ENCODE results near the gene ALDH2. TPM values are rescaled to one million over a fixed set of nuclear protein-coding genes. Genes with fewer than 3 reads are reported as not detected.
"Not testable (repeated sequence)": the region's sequence is repeated elsewhere in the genome, so short reads cannot be mapped to it uniquely, and the experiment has no call there.

The ALDH2 gene
- total RNA-seq, 1 donor, result 55.2 TPM

- H3K4me1 ChIP-seq (ENCODE audit: insufficient read depth, low read length), result peaks cover 12% of the 10 kb centered on the region
- H3K4me3 ChIP-seq (ENCODE audit: low read length), result no peak overlapping the region
- no peaks in the 10 kb centered on the region for H3K27me3 ChIP-seq (ENCODE audit: insufficient read depth, low read length)
- no peaks in the 10 kb centered on the region for H3K9me3 ChIP-seq (ENCODE audit: low read depth, low read length)
Observed at GRCh38 chr12:111753144-111753881, 13.4 kb upstream of the ALDH2 start.

GRCh38 chr12:111754671-111755070, 12.1 kb upstream of the ALDH2 start:
- H3K9me3 ChIP-seq (ENCODE audit: low read depth, low read length), result no peaks in the 10 kb centered on the region
- no peaks in the 10 kb centered on the region for H3K27me3 ChIP-seq (ENCODE audit: insufficient read depth, low read length)

GRCh38 chr12:111756196-111756595, 10.5 kb upstream of the ALDH2 start:
- H3K4me3 ChIP-seq (ENCODE audit: low read length), result no peak overlapping the region
- peaks cover 28% of the 10 kb centered on the region for H3K4me1 ChIP-seq (ENCODE audit: insufficient read depth, low read length)
- no peaks in the 10 kb centered on the region for H3K9me3 ChIP-seq (ENCODE audit: low read depth, low read length)
- H3K27me3 ChIP-seq (ENCODE audit: insufficient read depth, low read length), result no peaks in the 10 kb centered on the region

More at GRCh38 chr12:111754671-111755070, 12.1 kb upstream of the ALDH2 start:
- Histone ChIP-seq H3K4me3 (ENCODE audit: low read length) (no peak overlapping the region), H3K4me1 (ENCODE audit: insufficient read depth, low read length) (peaks cover 17% of the 10 kb centered on the region)

GRCh38 chr12:111756681-111757080, 10.1 kb upstream of the ALDH2 start:
- no peaks in the 10 kb centered on the region for H3K27me3 ChIP-seq (ENCODE audit: insufficient read depth, low read length)
- H3K4me1 ChIP-seq (ENCODE audit: insufficient read depth, low read length), result peaks cover 28% of the 10 kb centered on the region
- H3K4me3 ChIP-seq (ENCODE audit: low read length), result no peak overlapping the region
- no peaks in the 10 kb centered on the region for H3K9me3 ChIP-seq (ENCODE audit: low read depth, low read length)

- no peak overlapping the region for H3K4me3 ChIP-seq (ENCODE audit: low read length)
- no peaks in the 10 kb centered on the region for H3K9me3 ChIP-seq (ENCODE audit: low read depth, low read length)
- H3K4me1 ChIP-seq (ENCODE audit: insufficient read depth, low read length), result peaks cover 28% of the 10 kb centered on the region
- H3K27me3 ChIP-seq (ENCODE audit: insufficient read depth, low read length), result no peaks in the 10 kb centered on the region
Observed at GRCh38 chr12:111757361-111758119, 9.2 kb upstream of the ALDH2 start.

- H3K9me3 ChIP-seq (ENCODE audit: low read depth, low read length), result no peaks in the 10 kb centered on the region
Observed at GRCh38 chr12:111758120-111758561, 8.6 kb upstream of the ALDH2 start.

GRCh38 chr12:111759271-111759670, 7.5 kb upstream of the ALDH2 start:
- H3K4me1 ChIP-seq (ENCODE audit: insufficient read depth, low read length), result peaks cover 28% of the 10 kb centered on the region
- no peaks in the 10 kb centered on the region for H3K9me3 ChIP-seq (ENCODE audit: low read depth, low read length)
- no peak overlapping the region for H3K4me3 ChIP-seq (ENCODE audit: low read length)
- no peaks in the 10 kb centered on the region for H3K27me3 ChIP-seq (ENCODE audit: insufficient read depth, low read length)

More at GRCh38 chr12:111758120-111758561, 8.6 kb upstream of the ALDH2 start:
- H3K4me3 ChIP-seq (ENCODE audit: low read length), result no peak overlapping the region
- H3K27me3 ChIP-seq (ENCODE audit: insufficient read depth, low read length), result no peaks in the 10 kb centered on the region
- peaks cover 28% of the 10 kb centered on the region for H3K4me1 ChIP-seq (ENCODE audit: insufficient read depth, low read length)

GRCh38 chr12:111759991-111760390, 6.7 kb upstream of the ALDH2 start:
- Histone ChIP-seq H3K4me3 (ENCODE audit: low read length) (no peak overlapping the region), H3K4me1 (ENCODE audit: insufficient read depth, low read length) (peaks cover 31% of the 10 kb centered on the region), H3K9me3 (ENCODE audit: low read depth, low read length) (no peaks in the 10 kb centered on the region), H3K27me3 (ENCODE audit: insufficient read depth, low read length) (no peaks in the 10 kb centered on the region)

GRCh38 chr12:111761099-111761498, 5.6 kb upstream of the ALDH2 start:
- Histone ChIP-seq H3K4me3 (ENCODE audit: low read length) (no peak overlapping the region), H3K9me3 (ENCODE audit: low read depth, low read length) (no peaks in the 10 kb centered on the region), H3K4me1 (ENCODE audit: insufficient read depth, low read length) (peaks cover 42% of the 10 kb centered on the region), H3K27me3 (ENCODE audit: insufficient read depth, low read length) (no peaks in the 10 kb centered on the region)

- Histone ChIP-seq H3K9me3 (ENCODE audit: low read depth, low read length) (no peaks in the 10 kb centered on the region), H3K4me3 (ENCODE audit: low read length) (no peak overlapping the region), H3K4me1 (ENCODE audit: insufficient read depth, low read length) (peaks cover 48% of the 10 kb centered on the region), H3K27me3 (ENCODE audit: insufficient read depth, low read length) (no peaks in the 10 kb centered on the region)
Observed at GRCh38 chr12:111761706-111762105, 5.0 kb upstream of the ALDH2 start.

- peaks cover 49% of the 10 kb centered on the region for H3K4me1 ChIP-seq (ENCODE audit: insufficient read depth, low read length)
- not testable (repeated sequence) for H3K27me3 ChIP-seq (ENCODE audit: insufficient read depth, low read length); H3K9me3 ChIP-seq (ENCODE audit: low read depth, low read length); H3K4me3 ChIP-seq (ENCODE audit: low read length)
Observed at GRCh38 chr12:111763552-111763951, 3.2 kb upstream of the ALDH2 start.

- Histone ChIP-seq H3K4me3 (ENCODE audit: low read length) (no peak overlapping the region), H3K4me1 (ENCODE audit: insufficient read depth, low read length) (peaks cover 54% of the 10 kb centered on the region), H3K9me3 (ENCODE audit: low read depth, low read length) (no peaks in the 10 kb centered on the region), H3K27me3 (ENCODE audit: insufficient read depth, low read length) (no peaks in the 10 kb centered on the region)
Observed at GRCh38 chr12:111764120-111764821, 2.5 kb upstream of the ALDH2 start.

GRCh38 chr12:111767362-111768158, 827 bp downstream of the ALDH2 start:
- Histone ChIP-seq H3K9me3 (ENCODE audit: low read depth, low read length) (no peaks in the 10 kb centered on the region), H3K27me3 (ENCODE audit: insufficient read depth, low read length) (no peaks in the 10 kb centered on the region), H3K4me1 (ENCODE audit: insufficient read depth, low read length) (peaks cover 69% of the 10 kb centered on the region), H3K4me3 (ENCODE audit: low read length) (peak overlapping the region; percentile 55)

GRCh38 chr12:111768159-111768895, 1.6 kb downstream of the ALDH2 start:
- H3K9me3 ChIP-seq (ENCODE audit: low read depth, low read length), result no peaks in the 10 kb centered on the region
- H3K4me1 ChIP-seq (ENCODE audit: insufficient read depth, low read length), result peaks cover 76% of the 10 kb centered on the region
- peak overlapping the region; percentile 55 for H3K4me3 ChIP-seq (ENCODE audit: low read length)
- H3K27me3 ChIP-seq (ENCODE audit: insufficient read depth, low read length), result no peaks in the 10 kb centered on the region

All from mononuclear cell (primary cell).